GM19395 (cell line): ENCODE results near the gene PDXP.
A peak's percentile ranks its signal among the peaks of the same experiment; 100 is the strongest.
"Not testable (repeated sequence)": the region's sequence is repeated elsewhere in the genome, so short reads cannot be mapped to it uniquely, and the experiment has no call there.

Source experiments
- ATAC-seq: cut with Tn5 transposase; IDR thresholded peaks from one replicate; pipeline ENCODE4 v1.9.1; 2021; ENCODE audit warnings: mild to moderate bottlenecking, moderate library complexity; ENCODE audit not compliant: unreplicated experiment

PDXP gene

DNA sequence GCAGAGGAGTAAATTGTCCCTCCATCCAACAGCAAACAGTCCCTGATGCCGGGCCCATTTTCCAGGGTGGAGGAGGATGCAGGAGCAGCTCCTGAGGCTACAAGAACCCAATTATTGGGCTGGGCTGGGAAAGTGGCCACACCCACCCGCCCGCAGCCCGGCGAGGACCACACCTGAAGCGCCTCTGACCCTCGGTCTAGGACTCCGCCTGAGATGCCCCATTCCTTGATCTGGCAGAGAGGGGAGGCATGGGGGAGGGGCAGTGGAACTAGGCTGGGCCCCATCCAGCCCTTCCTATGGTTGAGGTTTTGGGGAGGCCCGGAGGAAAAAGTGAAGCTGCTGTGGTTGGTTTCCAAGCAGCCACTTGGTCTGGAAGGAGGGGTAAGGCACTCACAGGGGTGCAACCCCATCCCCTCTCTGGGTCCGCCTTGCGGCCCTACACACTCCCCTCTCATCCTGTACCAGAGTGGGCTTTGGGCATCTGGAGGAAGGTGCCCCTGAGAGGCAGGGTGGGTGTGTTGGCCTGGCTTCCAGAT, 14.5 kb downstream of the PDXP start:
- ATAC-seq = no peak

DNA sequence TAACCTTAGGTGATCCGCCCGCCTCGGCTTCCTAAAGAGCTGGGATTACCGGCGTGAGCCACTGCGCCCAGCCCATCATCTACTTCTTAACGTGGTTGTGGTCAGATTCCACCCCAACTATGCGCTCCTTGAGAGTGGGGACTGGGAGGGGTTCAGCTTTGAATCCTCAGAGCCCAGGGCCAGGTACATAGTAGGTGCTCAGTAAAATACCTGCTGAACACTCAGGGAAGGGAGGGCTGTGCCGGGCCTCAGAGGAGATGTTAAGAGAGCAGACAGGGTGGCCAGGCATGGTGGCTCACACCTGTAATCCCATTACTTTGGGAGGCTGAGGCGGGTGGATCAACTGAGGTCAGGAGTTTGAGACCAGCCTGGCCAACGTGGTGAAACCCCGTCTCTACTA, 15.7 kb downstream of the PDXP start:
- ATAC-seq = no peak

DNA sequence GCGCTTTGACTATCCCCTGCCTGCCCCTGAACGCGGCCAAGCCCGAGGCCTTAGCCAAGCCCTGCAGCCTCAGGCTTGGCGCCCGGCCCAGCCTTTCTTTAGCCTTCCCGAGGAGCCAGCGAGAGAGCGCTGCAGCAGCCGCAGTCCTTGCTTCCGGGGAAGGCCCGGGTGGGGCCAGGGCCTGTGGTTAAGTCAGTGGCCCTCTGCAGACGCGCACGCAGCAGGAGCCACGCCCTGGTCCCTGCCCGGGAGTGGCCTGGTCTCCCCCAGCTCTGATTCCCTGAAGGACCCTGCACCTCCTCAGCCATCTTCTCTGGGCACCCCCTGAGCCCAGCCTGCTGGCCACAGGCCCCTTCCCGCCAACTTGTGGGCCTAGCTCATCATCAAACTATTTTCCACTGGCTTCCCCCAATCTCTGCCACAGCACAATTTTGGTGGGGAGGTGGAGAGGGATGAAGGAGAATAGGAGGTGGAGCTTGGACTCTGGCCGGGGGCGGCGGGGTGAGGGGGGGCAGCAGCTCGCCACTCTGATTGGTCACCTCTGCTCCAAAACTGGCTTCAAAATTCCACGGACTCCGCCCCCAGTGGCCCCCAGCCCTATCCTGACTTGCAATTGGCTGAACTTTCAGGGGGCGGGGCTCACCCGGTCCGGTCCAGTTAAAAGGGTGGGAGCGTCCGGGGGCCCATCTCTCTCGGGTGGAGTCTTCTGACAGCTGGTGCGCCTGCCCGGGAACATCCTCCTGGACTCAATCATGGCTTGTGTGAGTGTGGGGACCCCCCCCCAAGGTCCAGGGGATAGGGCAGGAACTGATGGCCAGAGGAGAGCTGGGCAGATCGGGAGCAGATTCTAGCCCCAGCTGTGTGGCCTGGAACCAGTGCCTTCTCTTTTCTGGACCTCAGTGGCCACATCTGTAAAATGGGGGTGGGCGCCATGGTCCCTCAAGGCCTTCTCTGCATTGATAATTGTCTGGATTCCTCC, 16.7 kb downstream of the PDXP start, which contains the start of gene LGALS1:
TSS of gene LGALS1 (plus strand) at position 686 of the 979 bp plus-strand sequence. CDS start at position 753, 67 bp downstream.
- ATAC-seq = peak; percentile 44

DNA sequence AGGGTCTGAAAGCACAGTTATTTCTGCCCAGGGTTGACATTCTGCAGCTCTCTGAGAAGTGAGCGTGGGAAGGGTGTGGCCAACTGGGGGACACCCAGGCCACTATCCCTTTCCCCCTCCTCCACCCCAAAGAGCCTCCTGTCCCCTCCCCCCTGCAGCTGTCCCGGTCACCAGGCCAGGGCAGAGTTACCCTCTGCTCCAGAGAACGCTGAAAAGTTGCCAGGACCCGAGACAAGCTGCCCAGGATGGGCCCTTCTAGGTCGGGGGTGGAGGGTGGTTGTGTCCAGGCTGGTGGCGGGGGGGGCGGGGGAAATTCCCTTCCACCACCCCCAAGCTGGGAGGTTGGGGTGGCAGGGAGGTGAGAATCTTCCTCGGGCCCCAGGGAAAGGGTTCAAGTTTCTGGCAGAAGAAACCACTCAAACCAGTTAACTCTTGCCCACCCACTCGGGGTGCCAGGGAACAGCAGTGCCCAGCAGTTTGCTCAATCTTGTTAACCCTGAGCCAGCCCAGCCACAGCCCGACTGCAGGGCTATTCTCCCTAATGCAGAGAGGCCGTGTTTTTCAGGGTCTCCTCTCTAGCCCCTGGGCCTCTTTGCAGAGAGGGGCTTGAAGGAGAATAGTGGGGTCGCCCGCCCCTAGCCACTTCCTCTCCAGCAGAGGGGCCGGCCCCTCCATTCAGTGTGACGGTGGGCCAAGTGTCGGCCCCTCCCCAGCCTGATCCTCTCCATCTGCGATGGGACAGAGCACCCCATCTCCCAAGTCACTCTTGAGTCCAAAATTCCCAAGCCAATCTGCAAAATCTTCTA, 17.6 kb downstream of the PDXP start:
- no peak for ATAC-seq

DNA sequence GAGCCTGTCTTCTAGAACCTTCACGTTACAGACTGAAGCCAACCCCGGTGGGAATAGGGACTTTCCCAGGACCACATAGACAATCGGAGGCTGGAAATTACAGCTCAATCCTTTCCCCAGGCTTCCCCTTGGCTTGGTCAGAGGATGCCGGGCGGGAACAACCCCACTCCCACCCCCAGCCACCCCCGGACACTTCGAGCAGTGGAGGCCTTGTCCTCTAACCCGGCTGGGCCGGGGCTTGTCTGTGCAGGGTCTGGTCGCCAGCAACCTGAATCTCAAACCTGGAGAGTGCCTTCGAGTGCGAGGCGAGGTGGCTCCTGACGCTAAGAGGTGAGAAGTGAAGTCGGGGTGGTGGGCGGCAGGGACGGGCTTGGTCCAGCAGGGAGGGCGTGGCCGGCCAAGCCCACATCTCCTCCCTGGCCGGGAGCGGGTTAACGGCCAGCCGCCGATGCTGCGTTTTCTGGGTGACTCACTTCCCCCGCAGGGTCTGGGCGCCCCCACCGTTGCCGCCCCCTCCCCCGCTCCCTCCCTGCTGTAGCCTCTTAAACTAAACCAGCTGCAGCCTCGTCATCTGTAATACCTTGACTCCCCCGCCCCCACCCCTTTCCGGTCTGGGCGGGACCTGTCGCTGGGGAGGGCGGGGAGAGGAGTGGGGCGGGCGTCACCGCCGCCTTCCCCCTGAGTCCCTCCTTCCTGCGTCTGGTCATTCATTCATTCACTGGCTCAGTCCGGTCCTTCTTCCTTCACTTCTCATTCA, 18.4 kb downstream of the PDXP start:
- ATAC-seq = peak; percentile 59

DNA sequence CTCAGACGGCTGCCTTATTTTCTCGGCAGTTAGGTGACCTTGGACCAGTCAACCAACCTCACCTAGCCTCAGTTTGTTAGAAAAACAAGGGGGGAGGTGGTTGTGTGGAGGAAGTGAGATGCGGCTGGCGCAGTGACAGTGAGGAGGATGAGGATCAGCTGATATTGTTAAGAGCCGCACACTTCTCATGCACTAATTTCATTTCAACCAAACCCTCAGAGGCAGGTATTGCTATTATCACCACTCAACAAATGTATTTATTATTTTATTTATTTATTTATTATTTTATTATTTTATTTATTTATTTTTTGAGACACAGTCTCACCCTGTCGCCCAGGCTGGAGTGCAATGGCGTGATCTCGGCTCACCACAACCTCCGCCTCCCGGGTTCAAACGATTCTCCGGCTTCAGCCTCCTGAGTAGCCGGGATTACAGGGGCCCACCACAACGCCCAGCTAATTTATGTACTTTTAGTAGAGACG, 19.0 kb downstream of the PDXP start:
- ATAC-seq = no peak

DNA sequence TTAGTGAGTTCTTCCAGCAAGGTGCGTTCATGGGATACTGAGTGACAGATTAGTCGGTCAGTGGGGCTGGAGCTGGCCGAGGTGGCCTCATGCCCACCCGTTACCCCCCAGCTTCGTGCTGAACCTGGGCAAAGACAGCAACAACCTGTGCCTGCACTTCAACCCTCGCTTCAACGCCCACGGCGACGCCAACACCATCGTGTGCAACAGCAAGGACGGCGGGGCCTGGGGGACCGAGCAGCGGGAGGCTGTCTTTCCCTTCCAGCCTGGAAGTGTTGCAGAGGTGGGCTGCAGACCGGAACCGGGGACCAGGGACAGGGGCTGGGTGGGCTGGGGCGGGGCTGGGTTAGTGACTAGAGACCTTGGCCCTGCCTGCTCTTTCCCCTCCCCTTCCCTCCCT, 19.8 kb downstream of the PDXP start:
- no peak for ATAC-seq

DNA sequence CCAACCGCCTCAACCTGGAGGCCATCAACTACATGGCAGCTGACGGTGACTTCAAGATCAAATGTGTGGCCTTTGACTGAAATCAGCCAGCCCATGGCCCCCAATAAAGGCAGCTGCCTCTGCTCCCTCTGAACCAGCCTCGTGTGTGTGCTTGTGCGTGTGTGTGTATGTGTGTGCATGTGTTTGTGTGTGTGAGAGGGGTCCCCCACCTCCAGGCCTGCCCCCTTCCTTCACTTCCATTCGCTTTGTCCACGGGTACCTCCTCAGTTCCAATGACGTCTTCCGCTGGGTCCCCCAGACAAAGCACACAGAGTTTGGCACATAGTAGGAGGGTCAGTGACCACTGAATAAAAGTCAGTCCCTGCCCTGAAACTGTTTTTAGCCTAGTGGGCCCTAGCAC, 21.1 kb downstream of the PDXP start:
- ATAC-seq = no peak

DNA sequence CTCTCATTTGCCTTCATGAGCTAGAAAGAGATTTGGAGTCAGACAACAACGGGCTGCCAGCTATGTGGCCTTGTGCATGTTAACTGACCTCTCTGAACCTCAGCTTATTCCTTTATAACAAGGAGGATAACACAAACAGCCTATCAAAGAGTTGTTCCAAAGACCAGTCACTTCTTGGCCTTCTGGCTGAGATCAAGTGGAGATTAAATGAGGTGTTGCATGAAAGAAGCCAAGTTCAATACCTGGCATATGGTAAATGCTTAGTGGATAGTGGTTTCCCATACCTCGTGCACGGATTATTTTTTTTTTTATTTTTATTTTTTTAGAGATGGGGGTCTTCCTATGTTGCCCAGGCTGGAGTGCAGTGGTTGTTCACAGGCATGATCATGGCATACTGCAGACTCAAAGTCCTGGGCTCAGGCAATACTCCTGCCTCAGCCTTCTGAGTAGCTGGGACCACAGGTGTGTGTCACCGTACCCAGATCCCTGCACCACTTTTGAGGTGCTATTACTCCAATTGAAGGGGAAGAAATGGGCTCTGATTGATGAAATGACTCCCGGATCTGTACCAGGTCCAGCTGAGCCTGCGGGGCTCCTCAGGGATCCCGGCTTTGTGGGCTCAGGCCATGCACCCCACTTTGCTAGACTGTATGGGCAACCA, 21.8 kb downstream of the PDXP start:
- ATAC-seq = no peak

DNA sequence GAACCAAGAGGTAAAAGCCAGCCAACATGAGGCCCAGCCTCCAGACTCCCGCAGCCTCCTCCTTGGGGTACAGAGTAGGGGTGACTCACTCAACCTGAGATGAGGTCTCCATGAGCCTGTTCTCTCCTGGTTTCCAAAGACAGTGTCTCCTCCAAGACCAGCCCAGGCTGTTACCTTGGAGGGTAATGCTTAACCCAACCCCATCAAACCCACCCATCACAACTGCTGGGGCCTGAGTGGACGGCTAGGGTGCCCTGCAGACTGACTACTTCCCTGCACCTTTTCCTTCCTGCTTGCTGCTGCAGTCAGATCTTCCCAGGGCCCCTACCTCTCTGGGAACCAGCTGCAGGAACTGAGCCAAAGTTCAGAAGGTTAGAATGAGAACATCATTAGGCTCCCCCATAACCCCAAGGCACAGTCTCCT, 22.5 kb downstream of the PDXP start:
- no peak for ATAC-seq

DNA sequence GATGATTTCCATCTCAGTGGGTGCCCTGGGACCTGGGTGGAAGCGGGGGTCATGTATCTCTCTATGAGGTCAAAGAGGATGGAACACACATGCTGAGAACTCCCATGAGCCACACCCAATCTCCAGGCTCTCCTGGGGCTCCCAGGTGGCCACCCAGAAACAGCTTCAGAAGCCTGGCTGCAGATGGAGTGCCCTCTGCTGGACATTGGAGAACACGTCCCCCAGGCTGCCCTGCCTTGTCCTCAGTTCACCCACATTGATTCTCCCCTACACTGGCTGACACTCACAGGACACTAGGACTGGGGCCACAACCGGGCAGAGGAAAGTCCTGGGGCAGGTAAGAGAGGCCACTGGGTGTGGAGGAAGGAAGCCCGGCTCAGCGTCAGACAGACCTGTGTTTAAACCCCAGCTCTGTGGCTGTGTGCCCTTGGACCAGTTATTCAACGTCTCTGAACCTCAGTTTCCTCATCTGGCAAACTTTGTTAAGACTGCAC, 23.1 kb downstream of the PDXP start:
- ATAC-seq = no peak

DNA sequence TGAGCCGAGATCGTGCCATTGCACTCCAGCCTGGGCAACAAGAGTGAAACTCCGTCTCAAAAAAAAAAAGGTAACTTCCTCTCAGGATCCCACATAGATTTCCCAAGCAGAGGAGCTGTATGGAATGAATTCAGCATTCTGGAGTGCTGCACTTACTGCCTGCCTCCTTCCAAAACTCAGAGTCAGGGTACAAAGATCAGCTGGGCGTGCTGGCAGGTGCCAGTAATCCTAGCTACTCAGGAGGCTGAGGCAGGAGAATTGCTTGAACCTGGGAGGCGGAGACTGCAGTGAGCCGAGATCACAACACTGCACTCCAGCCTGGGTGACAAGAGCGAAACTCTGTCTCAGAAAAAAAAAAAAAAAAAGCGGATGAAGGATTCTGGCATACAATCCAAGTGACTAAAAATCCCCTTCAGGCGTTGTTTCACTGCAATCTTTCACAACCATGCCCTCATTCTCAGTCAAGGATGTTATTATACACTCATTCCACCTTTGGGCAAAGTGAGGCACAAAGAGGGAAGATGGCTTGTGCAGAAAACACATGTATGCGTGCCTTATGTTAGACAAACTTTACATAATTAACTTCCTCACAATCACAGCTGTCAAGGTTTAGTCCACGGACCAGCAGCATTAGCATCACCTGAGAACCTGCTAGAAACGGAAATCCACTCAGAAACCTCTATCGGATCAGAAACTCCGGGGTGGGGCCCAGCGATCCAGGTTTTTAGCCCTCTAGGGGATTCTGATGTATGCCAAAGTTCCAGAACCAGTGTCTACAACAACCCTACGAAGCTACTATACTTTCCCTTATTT, 26.5 kb downstream of the PDXP start:
- ATAC-seq = no peak

DNA sequence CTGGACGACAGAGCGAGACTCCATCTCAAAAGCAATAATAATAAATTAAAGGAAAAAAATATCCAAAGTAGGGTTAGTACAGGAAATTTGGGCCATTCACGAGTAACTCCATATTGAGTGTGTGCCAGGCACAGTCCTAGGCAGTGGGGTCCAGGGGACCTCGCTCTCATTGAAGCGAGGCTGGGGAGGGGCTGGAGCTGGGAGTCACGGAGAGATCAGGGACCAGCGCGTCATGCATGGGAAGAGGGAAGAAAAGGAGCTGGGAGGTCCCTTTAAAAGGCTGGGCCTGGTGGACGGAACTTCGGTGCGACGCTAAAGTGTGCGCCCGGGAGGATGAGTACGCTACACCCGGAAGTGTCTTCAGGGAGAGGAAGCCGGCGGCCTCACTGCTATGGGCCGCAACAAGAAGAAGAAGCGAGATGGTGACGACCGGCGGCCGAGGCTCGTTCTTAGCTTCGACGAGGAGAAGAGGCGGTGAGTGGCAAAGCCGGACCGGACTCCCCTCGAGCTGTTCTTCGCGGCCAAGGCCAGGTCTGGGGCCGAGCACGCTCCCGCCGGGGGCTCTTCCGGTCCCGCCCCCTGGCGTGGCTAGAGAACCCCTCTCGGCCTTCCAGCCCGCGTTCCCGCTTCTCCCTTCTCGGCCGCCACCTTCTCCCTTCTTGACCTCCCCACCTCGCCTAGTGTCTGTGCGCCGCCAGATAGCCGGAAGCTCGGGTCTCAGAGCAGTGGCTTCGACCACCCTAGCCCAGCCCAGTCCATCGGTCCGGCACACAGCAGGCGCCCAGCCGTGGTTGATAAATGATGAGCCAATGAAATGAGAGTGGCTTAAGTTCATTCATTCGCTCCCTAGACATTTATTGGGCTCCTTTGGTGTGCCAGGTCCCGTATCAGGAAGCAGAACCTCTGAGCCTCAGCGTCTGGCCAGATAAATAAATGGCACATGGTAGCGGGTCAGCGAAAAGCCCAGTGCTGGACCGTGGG, 27.8 kb downstream of the PDXP start, which contains the start of gene NOL12:
TSS of gene NOL12 (plus strand) at position 342 of the 981 bp plus-strand sequence. CDS start at position 392, 50 bp downstream.
- ATAC-seq = peak; percentile 74

DNA sequence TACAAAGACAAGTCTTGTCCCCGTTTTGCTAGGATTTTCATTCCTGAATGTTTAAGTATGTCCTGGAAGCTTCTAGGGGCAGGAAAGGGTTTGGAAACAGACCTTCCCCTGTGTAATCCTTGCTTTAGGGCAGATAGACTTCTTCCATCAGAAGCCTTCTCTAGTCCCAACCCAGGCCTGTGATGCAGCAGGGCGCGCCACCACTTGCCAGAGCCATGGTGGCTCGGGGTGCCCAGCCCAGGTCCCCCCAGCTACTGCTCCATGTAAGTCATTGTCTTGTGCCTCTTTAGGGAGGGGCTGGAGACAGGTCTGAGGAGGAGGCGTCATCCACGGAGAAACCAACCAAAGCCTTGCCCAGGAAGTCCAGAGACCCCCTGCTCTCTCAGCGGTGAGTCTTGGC, 31.9 kb downstream of the PDXP start:
- ATAC-seq = no peak

DNA sequence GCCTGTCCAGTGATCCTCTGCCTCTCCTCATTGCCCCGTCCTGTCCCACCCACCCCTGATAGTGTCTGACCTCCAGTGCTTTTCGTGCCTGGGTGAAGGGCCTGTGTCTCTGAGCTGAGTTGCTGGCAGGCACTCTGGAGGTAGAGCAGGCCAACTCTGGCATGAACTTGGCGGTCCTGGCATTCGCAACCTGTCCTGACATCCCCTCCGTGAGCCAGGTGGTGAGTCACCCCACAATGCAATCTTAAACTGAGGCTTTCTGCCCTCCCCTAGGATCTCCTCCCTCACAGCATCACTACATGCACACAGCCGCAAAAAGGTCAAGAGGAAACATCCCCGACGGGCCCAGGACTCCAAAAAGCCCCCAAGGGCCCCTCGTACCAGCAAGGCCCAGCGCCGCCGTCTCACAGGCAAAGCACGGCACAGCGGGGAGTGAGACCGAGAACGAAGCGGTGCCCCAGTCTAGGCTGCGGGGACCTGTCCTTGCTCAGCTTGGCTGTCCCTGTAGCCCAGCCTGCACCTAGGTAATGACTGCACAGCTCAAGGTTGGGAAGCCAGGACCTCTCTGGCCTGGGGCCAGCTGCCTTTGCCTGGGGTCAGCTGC, 32.5 kb downstream of the PDXP start:
- ATAC-seq = no peak

DNA sequence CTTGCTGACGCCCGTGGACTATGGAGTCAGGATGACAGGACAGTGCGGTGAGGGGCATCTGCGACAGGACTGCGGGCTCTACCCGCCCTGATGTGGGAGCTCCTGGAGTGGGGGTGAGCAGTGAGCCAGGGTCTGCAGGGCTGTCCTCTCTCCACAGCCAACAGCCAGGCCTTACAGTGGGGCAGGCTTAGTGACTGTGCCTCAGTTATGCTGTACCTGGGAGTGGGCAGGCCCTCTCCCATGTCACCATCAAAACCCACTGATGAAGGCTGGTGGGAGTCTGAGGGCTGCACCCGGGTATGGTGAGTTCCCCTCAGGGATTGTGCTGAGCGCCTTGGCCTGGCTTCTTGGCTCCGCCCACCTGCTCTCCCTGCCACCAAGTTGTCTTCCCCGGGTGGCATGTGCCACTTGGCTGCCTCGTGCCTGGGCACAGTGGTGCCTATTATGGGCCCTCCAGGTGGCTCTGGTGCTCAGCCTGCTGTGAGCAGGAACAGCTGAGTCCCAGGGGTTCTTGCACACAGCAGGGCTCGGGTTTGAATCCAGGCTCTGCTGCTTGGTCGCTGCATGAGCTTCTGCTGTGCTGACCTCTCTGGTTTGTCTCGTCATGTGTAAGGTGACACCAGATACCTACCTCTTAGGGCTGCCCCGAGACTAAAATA, 34.2 kb downstream of the PDXP start:
- ATAC-seq = no peak

DNA sequence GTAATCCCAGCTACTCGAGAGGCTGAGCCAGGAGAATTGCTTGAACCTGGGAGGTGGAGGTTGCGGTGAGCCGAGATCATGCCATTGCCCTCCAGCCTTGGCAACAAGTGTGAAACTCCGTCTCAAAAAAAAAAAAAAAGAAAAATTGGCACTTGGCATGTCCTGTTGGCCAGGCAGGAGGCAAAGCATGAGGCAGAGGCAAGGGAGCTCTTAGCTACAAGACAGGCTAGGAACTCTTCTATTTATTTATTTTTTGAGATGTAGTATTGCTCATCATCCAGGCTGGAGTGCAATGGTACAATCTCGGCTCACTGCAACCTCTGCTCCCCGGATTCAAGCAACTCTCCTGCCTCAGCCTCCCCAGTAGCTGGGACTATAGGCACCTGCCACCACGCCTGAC, 35.6 kb downstream of the PDXP start:
- not testable (repeated sequence) for ATAC-seq
